SU-DHL-6 (cell line): ENCODE data around the gene HNRNPA1.

Experiments
- H2AFZ ChIP-seq: fragments of 200-600 bp; sonication (generic); 2 replicates; pipeline ENCODE4 v1.6.1; 2014; ENCODE audit warnings: low read depth, mild to moderate bottlenecking, moderate library complexity, mixed read lengths, antibody characterized with exemption, low read length; ENCODE audit not compliant: severe bottlenecking
- H3F3A ChIP-seq: fragments of 200-600 bp; shearing (Covaris generic); 2 replicates; pipeline ENCODE4 v1.6.0; 2016; ENCODE audit warnings: antibody characterized with exemption, mild to moderate bottlenecking; ENCODE audit not compliant: insufficient read depth
- H3K27ac ChIP-seq: fragments of 200-600 bp; sonication (generic); 2 replicates; pipeline ENCODE4 v1.5.1; 2016; ENCODE audit warnings: low read depth, mild to moderate bottlenecking, low read length, moderate library complexity, mixed read lengths
- H3K27me3 ChIP-seq: fragments of 200-600 bp; sonication (generic), shearing (Covaris generic); 2 replicates; pipeline ENCODE4 v1.6.0; 2014; ENCODE audit warnings: mild to moderate bottlenecking, low read length
- H3K36me3 ChIP-seq: fragments of 200-600 bp; sonication (generic); 2 replicates; pipeline ENCODE4 v1.6.1; 2014; ENCODE audit warnings: mild to moderate bottlenecking, low read length, mixed read lengths
- H3K4me2 ChIP-seq: fragments of 300-600, 200-600 bp; shearing (Covaris generic), sonication (generic); 2 replicates; pipeline ENCODE4 v1.6.0; 2014; ENCODE audit warnings: low read length, low read depth, mild to moderate bottlenecking; ENCODE audit not compliant: poor library complexity, severe bottlenecking
- H3K4me3 ChIP-seq: fragments of 200-600 bp; sonication (generic); 2 replicates; pipeline ENCODE4 v1.5.1; 2014; ENCODE audit warnings: antibody characterized with exemption, low read length, mild to moderate bottlenecking, mixed read lengths; ENCODE audit not compliant: insufficient read depth, poor library complexity, severe bottlenecking
- H3K79me2 ChIP-seq: fragments of 200-600 bp; sonication (generic); 2 replicates; pipeline ENCODE4 v1.6.1; 2014; ENCODE audit warnings: mild to moderate bottlenecking, low read length, moderate library complexity; ENCODE audit not compliant: insufficient read depth
- H3K9ac ChIP-seq: fragments of 200-600 bp; sonication (generic); 2 replicates; pipeline ENCODE4 v1.7.0; 2014; ENCODE audit warnings: mild to moderate bottlenecking, low read length
- H3K9me2 ChIP-seq: fragments of 200-600 bp; sonication (generic); replicated peaks from 2 replicates; pipeline ENCODE4 v1.6.1; 2014; ENCODE audit warnings: low read length; ENCODE audit not compliant: insufficient read depth
- H3K9me3 ChIP-seq: fragments of 200-600 bp; sonication (generic); 2 replicates; pipeline ENCODE4 v1.6.1; 2014; ENCODE audit warnings: low read length, mixed read lengths; ENCODE audit not compliant: insufficient read depth
- H4K20me1 ChIP-seq: fragments of 200-600 bp; sonication (generic); 2 replicates; pipeline ENCODE4 v1.6.1; 2014; ENCODE audit warnings: low read depth, mild to moderate bottlenecking, antibody characterized with exemption, low read length, moderate library complexity, mixed read lengths
- CTCF ChIP-seq: fragments of 200-600 bp; sonication (generic); IDR thresholded peaks from one replicate; pipeline ENCODE4 v1.5.1; 2017; ENCODE audit warnings: antibody characterized with exemption, mild to moderate bottlenecking, low read length, moderate library complexity; ENCODE audit not compliant: insufficient read depth, poor library complexity, severe bottlenecking
- EZH2phosphoT487 ChIP-seq: fragments of 200-600 bp; sonication (generic), shearing (Covaris generic); conservative IDR thresholded peaks from 2 replicates; pipeline ENCODE4 v1.6.1; 2018; ENCODE audit warnings: mild to moderate bottlenecking, antibody characterized with exemption, low read length, moderate library complexity, mixed read lengths

Gene HNRNPA1

GRCh38 chr12:54259194-54260011, 21.1 kb upstream of the HNRNPA1 start:
- H2AFZ ChIP-seq, result peak overlapping the region; percentile 31
- peak overlapping the region; percentile 48 for H3K4me2 ChIP-seq
- H4K20me1 ChIP-seq, result no peaks in the 10 kb centered on the region

GRCh38 chr12:54261815-54262402, 18.6 kb upstream of the HNRNPA1 start:
- Histone ChIP-seq H3K79me2 (peaks cover 50% of the 10 kb centered on the region), H3K9ac (no peak overlapping the region)

More at GRCh38 chr12:54259194-54260011, 21.1 kb upstream of the HNRNPA1 start:
- H3F3A ChIP-seq, result peaks cover 19% of the 10 kb centered on the region
- no peaks in the 10 kb centered on the region for H3K27me3 ChIP-seq
- H3K4me3 ChIP-seq, result no peak overlapping the region
- no peaks in the 10 kb centered on the region for H3K9me2 ChIP-seq
- H3K79me2 ChIP-seq, result peaks cover 35% of the 10 kb centered on the region
- TF ChIP-seq EZH2phosphoT487 (no peak), CTCF (no peak)
- H3K9me3 ChIP-seq, result no peaks in the 10 kb centered on the region
- peak overlapping the region; percentile 51 for H3K27ac ChIP-seq
- H3K9ac ChIP-seq, result peak overlapping the region; percentile 22
- H3K36me3 ChIP-seq, result no peaks in the 10 kb centered on the region; the same call in 1 of the 2 replicates

GRCh38 chr12:54262403-54262925, 18.1 kb upstream of the HNRNPA1 start:
- Histone ChIP-seq H3F3A (peaks cover 19% of the 10 kb centered on the region), H3K9me2 (no peaks in the 10 kb centered on the region), H3K79me2 (peaks cover 54% of the 10 kb centered on the region), H3K9ac (no peak overlapping the region), H3K27ac (no peak overlapping the region), H3K4me3 (no peak overlapping the region), H3K36me3 (no peaks in the 10 kb centered on the region; the same call in 1 of the 2 replicates), H2AFZ (no peak overlapping the region), H3K9me3 (no peaks in the 10 kb centered on the region), H3K4me2 (no peak overlapping the region), H4K20me1 (no peaks in the 10 kb centered on the region), H3K27me3 (no peaks in the 10 kb centered on the region)
- no peak for TF ChIP-seq EZH2phosphoT487
- no peak for TF ChIP-seq CTCF

More at GRCh38 chr12:54261815-54262402, 18.6 kb upstream of the HNRNPA1 start:
- no peak overlapping the region for H3K4me3 ChIP-seq
- H3K36me3 ChIP-seq, result no peaks in the 10 kb centered on the region; the same call in 1 of the 2 replicates
- no peaks in the 10 kb centered on the region for H3K27me3 ChIP-seq
- H3F3A ChIP-seq, result peaks cover 19% of the 10 kb centered on the region
- TF ChIP-seq EZH2phosphoT487, result no peak
- TF ChIP-seq CTCF, result no peak
- no peaks in the 10 kb centered on the region for H4K20me1 ChIP-seq
- no peak overlapping the region for H3K27ac ChIP-seq
- H3K4me2 ChIP-seq, result no peak overlapping the region
- H3K9me3 ChIP-seq, result no peaks in the 10 kb centered on the region
- no peaks in the 10 kb centered on the region for H3K9me2 ChIP-seq
- no peak overlapping the region for H2AFZ ChIP-seq
